ENCODE measurements around the gene CHMP1B. TPM values are rescaled to one million over a fixed set of nuclear protein-coding genes. Genes with fewer than 3 reads are reported as not detected.

CHMP1B gene, protein sequence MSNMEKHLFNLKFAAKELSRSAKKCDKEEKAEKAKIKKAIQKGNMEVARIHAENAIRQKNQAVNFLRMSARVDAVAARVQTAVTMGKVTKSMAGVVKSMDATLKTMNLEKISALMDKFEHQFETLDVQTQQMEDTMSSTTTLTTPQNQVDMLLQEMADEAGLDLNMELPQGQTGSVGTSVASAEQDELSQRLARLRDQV
- 38.0 TPM for total RNA-seq
- polyA plus RNA-seq, result 74.2 TPM
- long read RNA-seq, donor 1, transcript CHMP1B-201 (1 exons, 3,054 nt), result major isoform, 14 of 14 reads
- long read RNA-seq, donor 1, partial matches to known transcripts, result 0 of 14 reads
- long read RNA-seq, donor 1, other reads (novel, unspliced or antisense), result 0 of 14 reads
- long read RNA-seq, donor 2, transcript CHMP1B-201 (1 exons, 3,054 nt), result major isoform, 169 of 169 reads
- long read RNA-seq, donor 2, partial matches to known transcripts, result 0 of 169 reads
- long read RNA-seq, donor 2, other reads (novel, unspliced or antisense), result 0 of 169 reads
- long read RNA-seq, donor 3, transcript CHMP1B-201 (1 exons, 3,054 nt), result major isoform, 128 of 128 reads
- long read RNA-seq, donor 3, partial matches to known transcripts, result 0 of 128 reads
- long read RNA-seq, donor 3, other reads (novel, unspliced or antisense), result 0 of 128 reads
- long read RNA-seq, donor 4, transcript CHMP1B-201 (1 exons, 3,054 nt), result major isoform, 76 of 76 reads
- long read RNA-seq, donor 4, partial matches to known transcripts, result 0 of 76 reads
- long read RNA-seq, donor 4, other reads (novel, unspliced or antisense), result 0 of 76 reads
- long read RNA-seq, donor 5, transcript CHMP1B-201 (1 exons, 3,054 nt), result major isoform, 157 of 157 reads
- long read RNA-seq, donor 5, partial matches to known transcripts, result 0 of 157 reads
- long read RNA-seq, donor 5, other reads (novel, unspliced or antisense), result 0 of 157 reads
- long read RNA-seq, donor 6, transcript CHMP1B-201 (1 exons, 3,054 nt), result major isoform, 77 of 77 reads
- long read RNA-seq, donor 6, partial matches to known transcripts, result 0 of 77 reads
- long read RNA-seq, donor 6, other reads (novel, unspliced or antisense), result 0 of 77 reads
- long read RNA-seq, donor 7, transcript CHMP1B-201 (1 exons, 3,054 nt), result major isoform, 111 of 111 reads
- long read RNA-seq, donor 7, partial matches to known transcripts, result 0 of 111 reads
- long read RNA-seq, donor 7, other reads (novel, unspliced or antisense), result 0 of 111 reads
- long read RNA-seq, donor 8, transcript CHMP1B-201 (1 exons, 3,054 nt), result major isoform, 31 of 31 reads
- long read RNA-seq, donor 8, partial matches to known transcripts, result 0 of 31 reads
- long read RNA-seq, donor 8, other reads (novel, unspliced or antisense), result 0 of 31 reads
- long read RNA-seq, donor 9, transcript CHMP1B-201 (1 exons, 3,054 nt), result major isoform, 52 of 52 reads
- long read RNA-seq, donor 9, partial matches to known transcripts, result 0 of 52 reads
- long read RNA-seq, donor 9, other reads (novel, unspliced or antisense), result 0 of 52 reads
- long read RNA-seq, donor 10, transcript CHMP1B-201 (1 exons, 3,054 nt), result major isoform, 58 of 58 reads
- long read RNA-seq, donor 10, partial matches to known transcripts, result 0 of 58 reads
- long read RNA-seq, donor 10, other reads (novel, unspliced or antisense), result 0 of 58 reads

DNA sequence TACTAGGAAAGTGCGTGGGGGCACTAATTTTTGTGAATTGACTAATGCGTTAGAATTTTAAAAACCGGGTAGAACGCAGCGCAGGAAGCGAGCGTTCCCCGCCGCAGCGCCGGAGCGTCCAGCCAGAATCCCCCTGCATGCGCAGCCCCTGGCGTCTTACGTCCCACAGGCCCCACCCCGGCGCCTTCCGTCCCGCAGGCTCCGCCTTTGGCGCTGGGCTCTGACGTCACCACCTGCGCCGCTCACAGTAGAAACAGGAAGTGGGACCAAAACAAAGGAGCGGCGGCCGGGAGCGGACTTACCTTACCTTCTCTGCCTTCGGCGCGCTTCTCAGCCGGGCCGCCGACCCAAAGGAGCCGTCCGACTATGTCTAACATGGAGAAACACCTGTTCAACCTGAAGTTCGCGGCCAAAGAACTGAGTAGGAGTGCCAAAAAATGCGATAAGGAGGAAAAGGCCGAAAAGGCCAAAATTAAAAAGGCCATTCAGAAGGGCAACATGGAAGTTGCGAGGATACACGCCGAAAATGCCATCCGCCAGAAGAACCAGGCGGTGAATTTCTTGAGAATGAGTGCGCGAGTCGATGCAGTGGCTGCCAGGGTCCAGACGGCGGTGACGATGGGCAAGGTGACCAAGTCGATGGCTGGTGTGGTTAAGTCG lies at the start of gene CHMP1B:
Gene CHMP1B, plus strand, starts transcription at position 268 of the 660 bp plus-strand sequence. Its CDS starts 99 bp downstream, at position 367.
- H3K9me3 ChIP-seq (ENCODE audit: control insufficient read depth in 2 of 2, insufficient read depth in 1 of 2, low read length in 1 of 2), result no peaks in the 10 kb centered on the region
- peak within 1 kb of the TSS; percentile 91 to 95 for H3K27ac ChIP-seq (ENCODE audit: low read depth in 1 of 2, low read length in 1 of 2)
- peak; percentile 88 to 98 (median 96) for DNase-seq (ENCODE audit: low read depth in 6 of 9, low spot score in 9 of 9)
- WGBS, result under 1% methylated on average over 53 of the region's 53 CpGs
- no peaks in the 10 kb centered on the region for H3K27me3 ChIP-seq (ENCODE audit: control insufficient read depth in 2 of 2, insufficient read depth in 1 of 2, low read length in 1 of 2)
- peak within 1 kb of the TSS; percentile 97 to 99 for H3K4me3 ChIP-seq (ENCODE audit: low read length in 2 of 2)
- H3K36me3 ChIP-seq (ENCODE audit: control insufficient read depth in 2 of 2, insufficient read depth in 2 of 2, low read length in 1 of 2), result peaks cover 4 to 5% of the 10 kb centered on the region in 2 donors
- peaks cover 11 to 12% of the 10 kb centered on the region in 2 donors for H3K4me1 ChIP-seq (ENCODE audit: control insufficient read depth in 2 of 2, insufficient read depth in 2 of 2, low read length in 2 of 2)

DNA sequence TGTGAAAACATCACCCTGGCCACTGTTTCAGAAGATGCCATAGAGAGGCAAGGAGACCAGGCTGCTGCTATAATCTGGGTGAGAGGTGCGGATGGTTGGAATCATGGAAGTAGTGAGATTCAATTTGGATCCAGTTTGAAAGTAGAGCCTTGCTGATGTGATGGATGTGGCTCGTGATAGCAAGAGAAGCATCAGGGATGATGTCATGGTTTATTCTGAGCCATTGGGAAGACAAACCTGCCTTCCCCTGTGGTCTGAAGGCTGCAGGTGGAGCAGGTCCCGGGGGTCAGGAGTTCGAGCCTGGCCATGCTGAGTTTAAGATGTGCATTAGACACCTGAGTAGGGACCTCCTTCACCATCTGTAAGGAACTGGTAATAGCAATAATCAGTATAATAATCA lies 49.6 kb upstream of the CHMP1B start:
- H3K4me3 ChIP-seq (ENCODE audit: low read length in 2 of 2), result no peak overlapping the region
- no peak for DNase-seq (ENCODE audit: low read depth in 6 of 9, low spot score in 9 of 9)
- 97% methylated on average over 4 of the region's 4 CpGs for WGBS

DNA sequence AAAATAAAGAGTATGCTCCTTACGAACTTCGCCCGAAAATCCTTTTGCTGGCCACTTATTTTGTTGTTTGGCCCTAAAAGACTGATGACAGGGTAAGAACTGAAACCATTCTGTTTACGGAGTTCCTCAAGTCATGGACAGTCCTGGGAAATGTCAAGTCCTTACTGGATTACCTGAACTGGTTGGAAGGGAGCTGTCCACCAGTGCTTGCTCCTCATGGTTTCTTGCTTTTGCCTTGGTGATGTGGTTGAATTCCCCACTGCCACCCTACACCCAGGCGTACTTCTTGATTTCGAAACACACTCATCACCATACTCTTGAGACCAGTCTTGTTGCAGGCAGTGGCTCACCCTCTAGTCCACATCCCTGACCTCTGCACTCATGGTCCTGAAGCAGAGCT lies 49.1 kb upstream of the CHMP1B start:
- Histone ChIP-seq H3K9me3 (ENCODE audit: control insufficient read depth in 2 of 2, insufficient read depth in 1 of 2, low read length in 1 of 2) (no peaks in the 10 kb centered on the region), H3K4me3 (ENCODE audit: low read length in 2 of 2) (no peak overlapping the region), H3K27me3 (ENCODE audit: control insufficient read depth in 2 of 2, insufficient read depth in 1 of 2, low read length in 1 of 2) (no peaks in the 10 kb centered on the region), H3K27ac (ENCODE audit: low read depth in 1 of 2, low read length in 1 of 2) (no peak overlapping the region), H3K4me1 (ENCODE audit: control insufficient read depth in 2 of 2, insufficient read depth in 2 of 2, low read length in 2 of 2) (no peaks in the 10 kb centered on the region), H3K36me3 (ENCODE audit: control insufficient read depth in 2 of 2, insufficient read depth in 2 of 2, low read length in 1 of 2) (no peaks in the 10 kb centered on the region)
- no peak for DNase-seq (ENCODE audit: low read depth in 6 of 9, low spot score in 9 of 9)
- 97% methylated on average over 6 of the region's 6 CpGs for WGBS

More for the DNA sequence above, 49.6 kb upstream of the CHMP1B start:
- Histone ChIP-seq H3K4me1 (ENCODE audit: control insufficient read depth in 2 of 2, insufficient read depth in 2 of 2, low read length in 2 of 2) (no peaks in the 10 kb centered on the region), H3K27me3 (ENCODE audit: control insufficient read depth in 2 of 2, insufficient read depth in 1 of 2, low read length in 1 of 2) (no peaks in the 10 kb centered on the region), H3K36me3 (ENCODE audit: control insufficient read depth in 2 of 2, insufficient read depth in 2 of 2, low read length in 1 of 2) (no peaks in the 10 kb centered on the region), H3K9me3 (ENCODE audit: control insufficient read depth in 2 of 2, insufficient read depth in 1 of 2, low read length in 1 of 2) (no peaks in the 10 kb centered on the region), H3K27ac (ENCODE audit: low read depth in 1 of 2, low read length in 1 of 2) (no peak overlapping the region)

DNA sequence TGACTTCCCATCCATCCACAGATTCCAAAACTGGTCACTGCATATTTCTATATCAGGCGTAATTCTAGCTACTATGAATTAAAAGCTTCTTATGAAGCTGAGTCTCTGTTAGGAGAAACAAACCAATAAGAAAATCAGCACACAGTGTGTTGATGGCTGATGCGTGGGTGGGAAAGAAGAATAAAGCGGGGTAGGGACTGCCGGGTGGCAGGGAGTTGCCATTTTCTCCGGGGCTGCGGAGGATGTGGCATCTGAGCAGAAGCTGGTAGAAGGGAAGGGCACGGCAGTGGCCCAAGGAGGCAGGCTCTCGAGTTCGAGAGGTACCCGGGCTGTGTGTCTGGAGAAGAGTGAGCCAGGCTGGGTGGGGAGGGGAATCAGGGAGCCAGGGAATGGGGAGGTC lies 48.6 kb upstream of the CHMP1B start:
- H3K4me1 ChIP-seq (ENCODE audit: control insufficient read depth in 2 of 2, insufficient read depth in 2 of 2, low read length in 2 of 2), result no peaks in the 10 kb centered on the region
- H3K9me3 ChIP-seq (ENCODE audit: control insufficient read depth in 2 of 2, insufficient read depth in 1 of 2, low read length in 1 of 2), result no peaks in the 10 kb centered on the region
- H3K27me3 ChIP-seq (ENCODE audit: control insufficient read depth in 2 of 2, insufficient read depth in 1 of 2, low read length in 1 of 2), result no peaks in the 10 kb centered on the region
- DNase-seq (ENCODE audit: low read depth in 6 of 9, low spot score in 9 of 9), result no peak
- no peak overlapping the region for H3K4me3 ChIP-seq (ENCODE audit: low read length in 2 of 2)
- no peak overlapping the region for H3K27ac ChIP-seq (ENCODE audit: low read depth in 1 of 2, low read length in 1 of 2)
- WGBS, result 94% methylated on average over 10 of the region's 10 CpGs
- no peaks in the 10 kb centered on the region for H3K36me3 ChIP-seq (ENCODE audit: control insufficient read depth in 2 of 2, insufficient read depth in 2 of 2, low read length in 1 of 2)

DNA sequence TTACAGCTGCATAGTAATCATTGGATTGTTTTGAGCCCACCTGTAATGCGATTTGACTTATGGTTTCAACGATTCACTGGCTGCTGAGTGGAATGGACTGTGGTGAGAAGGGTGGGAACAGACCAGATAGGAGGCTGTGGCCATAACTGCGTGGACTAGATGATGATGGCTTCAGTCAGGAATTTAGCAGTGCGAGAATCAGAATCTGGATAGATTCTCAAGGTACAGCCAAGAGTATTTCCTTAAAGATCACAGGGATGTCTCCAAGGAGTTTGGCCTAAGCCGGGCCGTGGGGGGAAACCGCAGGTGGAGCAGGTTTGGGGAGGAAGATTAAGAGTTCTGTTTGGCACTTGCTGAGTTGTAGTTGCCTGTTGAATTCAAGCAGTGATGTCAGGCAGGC lies 44.0 kb upstream of the CHMP1B start:
- Histone ChIP-seq H3K27me3 (ENCODE audit: control insufficient read depth in 2 of 2, insufficient read depth in 1 of 2, low read length in 1 of 2) (no peaks in the 10 kb centered on the region), H3K36me3 (ENCODE audit: control insufficient read depth in 2 of 2, insufficient read depth in 2 of 2, low read length in 1 of 2) (no peaks in the 10 kb centered on the region), H3K4me1 (ENCODE audit: control insufficient read depth in 2 of 2, insufficient read depth in 2 of 2, low read length in 2 of 2) (no peaks in the 10 kb centered on the region), H3K9me3 (ENCODE audit: control insufficient read depth in 2 of 2, insufficient read depth in 1 of 2, low read length in 1 of 2) (no peaks in the 10 kb centered on the region), H3K27ac (ENCODE audit: low read depth in 1 of 2, low read length in 1 of 2) (no peak overlapping the region), H3K4me3 (ENCODE audit: low read length in 2 of 2) (no peak overlapping the region)
- 95% methylated on average over 7 of the region's 7 CpGs for WGBS
- no peak for DNase-seq (ENCODE audit: low read depth in 6 of 9, low spot score in 9 of 9)

DNA sequence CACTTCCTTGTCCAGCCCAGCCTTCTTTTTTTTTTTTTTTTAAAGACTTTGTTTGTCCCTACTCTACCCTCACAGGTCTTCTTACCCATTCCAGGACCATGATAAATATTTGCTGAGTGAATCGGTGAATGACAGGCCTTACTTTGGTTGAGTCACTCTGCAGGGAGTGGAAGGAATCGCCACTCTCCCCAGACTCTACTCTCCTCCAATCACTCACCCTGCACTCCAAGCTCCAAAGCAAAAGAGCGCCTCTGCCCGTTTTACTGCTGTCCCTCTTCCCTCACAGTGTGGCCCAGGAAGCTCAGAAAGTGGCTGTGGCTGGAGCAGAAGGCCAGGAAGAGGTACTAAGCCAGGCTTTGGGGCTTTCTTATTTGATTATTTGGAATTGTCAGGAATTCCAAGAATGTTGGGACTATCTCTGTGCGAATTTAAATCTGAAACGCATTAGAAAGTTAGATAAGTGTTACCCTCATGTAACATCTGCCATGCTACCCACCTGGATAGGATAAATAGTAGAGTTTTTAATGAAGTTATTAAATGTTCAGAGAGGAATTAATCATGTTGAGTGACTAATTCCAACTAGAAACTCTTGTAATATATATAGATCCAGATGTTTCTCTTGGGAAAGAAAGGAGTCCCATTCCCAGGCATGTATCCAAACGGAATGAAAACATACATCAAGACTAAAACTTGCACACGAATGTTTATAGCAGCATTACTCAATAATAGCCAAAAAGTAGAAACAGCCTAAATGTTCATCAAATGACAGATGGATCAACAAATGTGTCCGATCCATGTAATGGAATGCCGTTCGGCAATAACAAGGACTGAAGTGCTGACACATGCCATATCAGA lies 43.0 kb upstream of the CHMP1B start:
- Histone ChIP-seq H3K27me3 (ENCODE audit: control insufficient read depth in 2 of 2, insufficient read depth in 1 of 2, low read length in 1 of 2) (no peaks in the 10 kb centered on the region), H3K4me3 (ENCODE audit: low read length in 2 of 2) (no peak overlapping the region), H3K36me3 (ENCODE audit: control insufficient read depth in 2 of 2, insufficient read depth in 2 of 2, low read length in 1 of 2) (no peaks in the 10 kb centered on the region), H3K4me1 (ENCODE audit: control insufficient read depth in 2 of 2, insufficient read depth in 2 of 2, low read length in 2 of 2) (no peaks in the 10 kb centered on the region), H3K27ac (ENCODE audit: low read depth in 1 of 2, low read length in 1 of 2) (no peak overlapping the region), H3K9me3 (ENCODE audit: control insufficient read depth in 2 of 2, insufficient read depth in 1 of 2, low read length in 1 of 2) (no peaks in the 10 kb centered on the region)
- 93% methylated on average over 11 of the region's 11 CpGs for WGBS
- DNase-seq (ENCODE audit: low read depth in 6 of 9, low spot score in 9 of 9), result no peak

DNA sequence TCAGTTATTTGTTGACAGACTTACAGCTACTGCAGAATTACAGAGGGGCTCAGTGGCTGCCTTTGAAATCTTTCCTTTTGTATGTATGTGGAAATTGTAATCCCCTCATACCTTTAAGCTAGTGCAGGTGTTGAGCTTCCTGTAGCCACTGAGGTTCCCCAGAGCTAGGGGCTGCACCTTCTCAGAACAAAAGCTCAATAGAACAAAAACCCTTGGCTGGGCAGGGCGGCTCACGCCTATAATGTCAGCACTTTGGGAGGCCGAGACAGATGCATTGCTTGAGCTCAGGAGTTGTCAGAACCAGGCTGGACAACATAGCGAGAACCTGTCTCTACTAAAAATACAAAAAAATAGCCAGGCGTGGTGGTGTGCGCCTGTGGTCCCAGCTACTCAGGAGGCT lies 41.3 kb upstream of the CHMP1B start:
- Histone ChIP-seq H3K36me3 (ENCODE audit: control insufficient read depth in 2 of 2, insufficient read depth in 2 of 2, low read length in 1 of 2) (no peaks in the 10 kb centered on the region), H3K4me1 (ENCODE audit: control insufficient read depth in 2 of 2, insufficient read depth in 2 of 2, low read length in 2 of 2) (no peaks in the 10 kb centered on the region), H3K9me3 (ENCODE audit: control insufficient read depth in 2 of 2, insufficient read depth in 1 of 2, low read length in 1 of 2) (no peaks in the 10 kb centered on the region), H3K27me3 (ENCODE audit: control insufficient read depth in 2 of 2, insufficient read depth in 1 of 2, low read length in 1 of 2) (no peaks in the 10 kb centered on the region), H3K4me3 (ENCODE audit: low read length in 2 of 2) (no peak overlapping the region), H3K27ac (ENCODE audit: low read depth in 1 of 2, low read length in 1 of 2) (no peak overlapping the region)
- 96% methylated on average over 6 of the region's 6 CpGs for WGBS
- no peak for DNase-seq (ENCODE audit: low read depth in 6 of 9, low spot score in 9 of 9)

All from thymus (tissue), 14 donors.